Hepatocyte (in vitro differentiated cells): Measurements from ENCODE around the gene SMAD7. TPM values are rescaled to one million over a fixed set of nuclear protein-coding genes. Genes with fewer than 3 reads are reported as not detected.

Source experiments
- DNase-seq: peaks from one replicate; pipeline ENCODE4 v3.0.0-alpha.2; 2016; ENCODE audit warnings: low spot score
- H2AFZ ChIP-seq: fragments of 200-600 bp; sonication (generic); 2 replicates; pipeline ENCODE4 v1.6.0; 2016; ENCODE audit warnings: antibody characterized with exemption, mild to moderate bottlenecking
- H3K27ac ChIP-seq: fragments of 200-600 bp; sonication (generic); 2 replicates; pipeline ENCODE4 v1.5.1; 2016; ENCODE audit warnings: mild to moderate bottlenecking
- H3K27me3 ChIP-seq: fragments of 200-600 bp; sonication (generic); 2 replicates; pipeline ENCODE4 v1.6.1; 2016
- H3K36me3 ChIP-seq: fragments of 200-600 bp; sonication (generic); replicated peaks from 2 replicates; pipeline ENCODE4 v1.5.1; 2016; ENCODE audit warnings: low read depth; ENCODE audit not compliant: insufficient read depth
- H3K4me1 ChIP-seq: fragments of 200-600 bp; sonication (generic); 2 replicates; pipeline ENCODE4 v1.5.1; 2016; ENCODE audit warnings: mild to moderate bottlenecking, moderate library complexity; ENCODE audit not compliant: insufficient read depth
- H3K4me2 ChIP-seq: fragments of 200-600 bp; sonication (generic); 2 replicates; pipeline ENCODE4 v1.6.0; 2016
- H3K4me3 ChIP-seq: fragments of 200-600 bp; sonication (generic); 2 replicates; pipeline ENCODE4 v1.5.1; 2016; ENCODE audit warnings: mild to moderate bottlenecking
- H3K79me2 ChIP-seq: fragments of 200-600 bp; sonication (generic); 2 replicates; pipeline ENCODE4 v1.6.0; 2017; ENCODE audit warnings: mild to moderate bottlenecking
- H3K9me2 ChIP-seq: fragments of 200-600 bp; sonication (generic); replicated peaks from 2 replicates; pipeline ENCODE4 v1.6.0; 2017; ENCODE audit warnings: mild to moderate bottlenecking; ENCODE audit not compliant: insufficient read depth
- H3K9me3 ChIP-seq: fragments of 200-600 bp; sonication (generic); 2 replicates; pipeline ENCODE4 v1.5.1; 2016; ENCODE audit warnings: low read depth, mild to moderate bottlenecking
- H4K20me1 ChIP-seq: fragments of 200-600 bp; sonication (generic); 2 replicates; pipeline ENCODE4 v1.6.0; 2016; ENCODE audit warnings: mild to moderate bottlenecking; ENCODE audit not compliant: insufficient read depth, poor library complexity, severe bottlenecking
- CTCF ChIP-seq: fragments of 200-600 bp; sonication (generic); IDR thresholded peaks from 2 replicates; pipeline ENCODE4 v1.5.1; 2016; ENCODE audit warnings: antibody characterized with exemption, mild to moderate bottlenecking; ENCODE audit not compliant: poor library complexity
- EZH2 ChIP-seq: fragments of 200-600 bp; sonication (generic); IDR thresholded peaks from 2 replicates; pipeline ENCODE4 v1.6.1; 2016; ENCODE audit warnings: antibody characterized with exemption, mild to moderate bottlenecking, borderline replicate concordance
- EZH2phosphoT487 ChIP-seq: fragments of 200-600 bp; sonication (generic); IDR thresholded peaks from one replicate; pipeline ENCODE4 v1.6.1; 2018; ENCODE audit warnings: antibody characterized with exemption, mild to moderate bottlenecking, low read depth, moderate library complexity; ENCODE audit not compliant: unreplicated experiment, severe bottlenecking
- whole genome bisulfite sequencing: methylation state at CpG from one replicate; pipeline ENCODE4 v1.1.6; 2016; ENCODE audit warnings: low lambda C conversion rate; ENCODE audit errors: missing lambda C conversion rate; 5-methylcytosine and 5-hydroxymethylcytosine counted together
- polyA plus RNA-seq: library from polyadenylated mRNA; unstranded; fragments of >200 nt; fragmentation: Nextera tagmentation; extraction: Ambion mirVana; gene quantifications from 2 replicates; pipeline ENCODE4 v1.2.1, GENCODE V29; 2016
- total RNA-seq: library from RNA; depleted of rRNA; stranded (reverse); fragments of >200 nt; gene quantifications from 2 replicates; pipeline ENCODE4 v1.2.3, GENCODE V29; 2014

SMAD7 gene
- total and polyA plus RNA-seq, 2 experiments from 2014 or later = 65.4 to 71.1 TPM

GRCh38 chr18:48901145-48902022, 49.4 kb downstream of the SMAD7 start:
- Histone ChIP-seq H4K20me1 (no peaks in the 10 kb centered on the region), H3K36me3 (no peaks in the 10 kb centered on the region), H2AFZ (no peak overlapping the region), H3K79me2 (no peaks in the 10 kb centered on the region), H3K9me3 (no peaks in the 10 kb centered on the region), H3K4me2 (no peak overlapping the region), H3K27me3 (no peaks in the 10 kb centered on the region), H3K9me2 (no peaks in the 10 kb centered on the region), H3K4me3 (no peak overlapping the region), H3K27ac (peak overlapping the region; percentile 92), H3K4me1 (peaks cover 12% of the 10 kb centered on the region)
- no peak for TF ChIP-seq CTCF
- no peak for TF ChIP-seq EZH2phosphoT487
- TF ChIP-seq EZH2 = no peak
- DNase-seq = no peak
- WGBS = 75% methylated on average over 4 of the region's 4 CpGs

GRCh38 chr18:48900469-48900868, 50.3 kb downstream of the SMAD7 start:
- Histone ChIP-seq H3K4me3 (no peak overlapping the region), H4K20me1 (no peaks in the 10 kb centered on the region), H3K36me3 (no peaks in the 10 kb centered on the region), H3K9me3 (no peaks in the 10 kb centered on the region), H2AFZ (no peak overlapping the region), H3K27ac (no peak overlapping the region), H3K4me2 (no peak overlapping the region), H3K9me2 (no peaks in the 10 kb centered on the region), H3K79me2 (no peaks in the 10 kb centered on the region), H3K4me1 (peaks cover 12% of the 10 kb centered on the region), H3K27me3 (no peaks in the 10 kb centered on the region)
- DNase-seq = no peak
- WGBS = 90% methylated on average over 1 of the region's 1 CpG
- TF ChIP-seq CTCF (no peak), EZH2phosphoT487 (no peak), EZH2 (no peak)

GRCh38 chr18:48899558-48900174, 51.1 kb downstream of the SMAD7 start:
- 93% methylated on average over 4 of the region's 4 CpGs for WGBS
- Histone ChIP-seq H4K20me1 (no peaks in the 10 kb centered on the region), H3K4me2 (no peak overlapping the region), H3K4me1 (peaks cover 12% of the 10 kb centered on the region), H3K27ac (no peak overlapping the region), H3K36me3 (no peaks in the 10 kb centered on the region), H3K79me2 (no peaks in the 10 kb centered on the region), H2AFZ (no peak overlapping the region), H3K27me3 (no peaks in the 10 kb centered on the region), H3K9me3 (no peaks in the 10 kb centered on the region), H3K4me3 (no peak overlapping the region), H3K9me2 (no peaks in the 10 kb centered on the region)
- DNase-seq = no peak
- no peak for TF ChIP-seq EZH2

GRCh38 chr18:48898521-48898920, 52.2 kb downstream of the SMAD7 start:
- no peak for DNase-seq
- H3K4me2 ChIP-seq = no peak overlapping the region
- H3K4me3 ChIP-seq = no peak overlapping the region
- no peak for TF ChIP-seq EZH2
- TF ChIP-seq CTCF = no peak
- no peak for TF ChIP-seq EZH2phosphoT487
- no peak overlapping the region for H2AFZ ChIP-seq
- H3K27ac ChIP-seq = no peak overlapping the region
- no peaks in the 10 kb centered on the region for H3K9me3 ChIP-seq
- no peaks in the 10 kb centered on the region for H4K20me1 ChIP-seq
- H3K36me3 ChIP-seq = no peaks in the 10 kb centered on the region
- H3K79me2 ChIP-seq = no peaks in the 10 kb centered on the region
- H3K9me2 ChIP-seq = no peaks in the 10 kb centered on the region
- peaks cover 12% of the 10 kb centered on the region for H3K4me1 ChIP-seq
- H3K27me3 ChIP-seq = no peaks in the 10 kb centered on the region
- 93% methylated on average over 4 of the region's 4 CpGs for WGBS
